ENCODE results near the gene FAM25G. TPM values are rescaled to one million over a fixed set of nuclear protein-coding genes. Genes with fewer than 3 reads are reported as not detected.
"Not testable (repeated sequence)": the region's sequence is repeated elsewhere in the genome, so short reads cannot be mapped to it uniquely, and the experiment has no call there.

The FAM25G gene
- total RNA-seq (2021; fragmentation: NEBNext Ultra II Directional; extraction: Animal tissue kit (Norgen Biotek cat#: 25700)) (not detected in 2 replicates), polyA plus RNA-seq (2011; rRNA removed) (not detected in 2 replicates), polyA minus RNA-seq (2011; rRNA and poly(A)+ RNA removed) (not detected in 2 replicates)
- not detected for polyA plus RNA-seq (2011; cell fraction: cytosol; rRNA removed)
- polyA plus RNA-seq (2011; cell fraction: nucleus; rRNA removed) = not detected
- not detected in 4 replicates for polyA plus RNA-seq (2012, experiment 1 of 2)
- not detected for polyA plus RNA-seq (2012, experiment 2 of 2)
- polyA plus RNA-seq (2013, experiment 1 of 2) = not detected
- not detected for polyA plus RNA-seq (2013, experiment 2 of 2)
- not detected for polyA minus RNA-seq (2011; cell fraction: cytosol; rRNA and poly(A)+ RNA removed)
- polyA minus RNA-seq (2011; cell fraction: nucleus; rRNA and poly(A)+ RNA removed) = not detected
- long read RNA-seq, experiment 1 = 0 reads
- long read RNA-seq, experiment 2 = 0 reads

DNA sequence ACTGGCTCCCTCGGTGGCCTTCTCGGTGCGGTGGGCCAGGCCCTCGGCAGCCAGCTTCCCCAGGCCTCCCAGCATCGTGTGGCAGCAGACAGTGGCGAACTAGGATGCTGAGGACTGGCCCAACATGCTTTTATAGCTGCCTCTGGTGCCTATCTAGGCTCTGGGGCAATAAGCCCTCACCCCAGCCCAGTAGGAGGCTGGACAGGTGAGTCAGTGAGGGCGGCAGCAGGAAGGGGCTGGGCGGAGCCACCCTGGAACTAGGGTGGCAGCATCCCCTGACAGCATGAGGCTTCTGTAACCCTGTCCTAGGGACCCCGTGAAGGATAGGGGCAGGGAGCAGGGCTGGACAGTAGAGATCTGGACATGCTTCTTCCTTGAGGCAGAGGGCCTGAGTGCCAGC is at the start of gene FAM25G:
Gene FAM25G (minus strand): TSS at position 101 of the 400 bp plus-strand sequence. CDS start 26 bp downstream, at position 75.
- CTCF ChIA-PET (ENCODE audit: partially characterized antibody); POLR2A ChIA-PET (ENCODE audit: partially characterized antibody); FAIRE-seq: not testable (repeated sequence)

DNA sequence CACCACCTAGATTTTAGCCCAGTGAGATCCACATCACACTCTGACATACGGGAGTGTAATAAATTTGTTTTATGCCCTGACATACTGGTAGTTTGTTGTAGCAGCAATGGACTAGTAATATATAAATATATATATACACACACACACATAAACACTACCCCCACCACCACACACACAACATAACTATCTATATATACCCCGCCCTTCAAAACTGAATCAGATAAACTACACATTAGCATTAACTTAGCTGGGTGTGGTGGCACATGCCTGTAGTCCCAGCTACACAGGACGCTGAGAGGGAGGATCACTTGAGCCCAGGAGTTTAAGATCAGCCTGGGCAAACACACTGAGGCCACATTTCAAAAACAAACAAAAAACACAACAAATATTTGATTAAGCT is 44.9 kb upstream of the FAM25G start:
- H3K9ac ChIP-seq (replicated peaks in 1 of 4; ENCODE audit: extremely low read depth in 1 of 4, low read depth in 3 of 4, low read length in 3 of 4); H3K36me3 ChIP-seq (ENCODE audit: control insufficient read depth in 2 of 4, insufficient read depth in 4 of 4, low read length in 3 of 4); H3K79me1 ChIP-seq (ENCODE audit: low read depth, low read length); H3K4me3 ChIP-seq (ENCODE audit: extremely low read depth in 1 of 4, insufficient read depth in 2 of 4, low read depth in 3 of 4, low read length in 4 of 4); H4K91ac ChIP-seq (replicated peaks; ENCODE audit: insufficient read length, low read length); H2BK12ac ChIP-seq (ENCODE audit: low read depth, low read length); H3K56ac ChIP-seq (replicated peaks; ENCODE audit: insufficient read length, low read depth, low read length); H3K79me2 ChIP-seq (ENCODE audit: control insufficient read depth in 1 of 2, insufficient read depth in 2 of 2, low read length in 2 of 2); H2BK5ac ChIP-seq (ENCODE audit: low read depth, low read length); H3K23ac ChIP-seq (ENCODE audit: insufficient read length); H3K23me2 ChIP-seq (ENCODE audit: low read depth, low read length); FAIRE-seq; H4K20me1 ChIP-seq (replicated peaks in 1 of 2; ENCODE audit: control insufficient read depth in 1 of 2, insufficient read depth in 2 of 2, low read length in 2 of 2); POLR2A ChIA-PET (ENCODE audit: partially characterized antibody); H3K4me1 ChIP-seq (replicated peaks in 1 of 4; ENCODE audit: control insufficient read depth in 3 of 4, insufficient read depth in 4 of 4, low read length in 3 of 4); H3K4me2 ChIP-seq (ENCODE audit: insufficient read depth in 1 of 2, low read depth in 2 of 2, low read length in 2 of 2); H3K27me3 ChIP-seq (replicated peaks in 1 of 4; ENCODE audit: control insufficient read depth in 3 of 4, extremely low read depth in 1 of 4, insufficient read depth in 3 of 4, low read length in 3 of 4); H2BK15ac ChIP-seq (ENCODE audit: low read length); H3K9me3 ChIP-seq (ENCODE audit: insufficient read depth in 2 of 2, low read depth in 1 of 2, low read length in 1 of 2); H4K8ac ChIP-seq (ENCODE audit: extremely low read depth, insufficient read depth, low read length); H3K27ac ChIP-seq (ENCODE audit: low read depth, low read length); H4K5ac ChIP-seq (ENCODE audit: insufficient read length, low read depth, low read length); H3K14ac ChIP-seq (ENCODE audit: insufficient read length); CTCF ChIA-PET (ENCODE audit: partially characterized antibody); H3K18ac ChIP-seq (ENCODE audit: extremely low read depth, low read length); H2AK5ac ChIP-seq (ENCODE audit: low read depth, low read length); H2BK120ac ChIP-seq (replicated peaks; ENCODE audit: low read depth, low read length); H3K4ac ChIP-seq (replicated peaks; ENCODE audit: insufficient read length, low read depth, low read length); H2AFZ ChIP-seq (ENCODE audit: low read length); DNase-seq (ENCODE audit: low read depth in 1 of 2, low spot score in 2 of 2); H2BK20ac ChIP-seq (ENCODE audit: low read length): not testable (repeated sequence)
- WGBS, 2 experiments (ENCODE audit: extremely low coverage in 1 of 2, insufficient coverage in 1 of 2, insufficient read length in 1 of 2, insufficient replicate concordance in 2 of 2, low coverage in 1 of 2, low lambda C conversion rate in 2 of 2, missing lambda C conversion rate in 1 of 2) = 67% methylated on average over 1 of the region's 3 CpGs; no CpG with 5 or more reads in 1 of the 2 experiments

More for the DNA sequence above, at the start of gene FAM25G:
- H2BK15ac ChIP-seq (ENCODE audit: low read length); H3K23ac ChIP-seq (ENCODE audit: insufficient read length); H3K9me3 ChIP-seq (ENCODE audit: insufficient read depth in 2 of 2, low read depth in 1 of 2, low read length in 1 of 2); H3K79me2 ChIP-seq (ENCODE audit: control insufficient read depth in 1 of 2, insufficient read depth in 2 of 2, low read length in 2 of 2); H3K79me1 ChIP-seq (ENCODE audit: low read depth, low read length); H3K27ac ChIP-seq (ENCODE audit: low read depth, low read length); H3K18ac ChIP-seq (ENCODE audit: extremely low read depth, low read length); H3K4me1 ChIP-seq (replicated peaks in 1 of 4; ENCODE audit: control insufficient read depth in 3 of 4, insufficient read depth in 4 of 4, low read length in 3 of 4); H3K36me3 ChIP-seq (ENCODE audit: control insufficient read depth in 2 of 4, insufficient read depth in 4 of 4, low read length in 3 of 4); H3K4me3 ChIP-seq (ENCODE audit: extremely low read depth in 1 of 4, insufficient read depth in 2 of 4, low read depth in 3 of 4, low read length in 4 of 4); H4K5ac ChIP-seq (ENCODE audit: insufficient read length, low read depth, low read length); H3K4ac ChIP-seq (replicated peaks; ENCODE audit: insufficient read length, low read depth, low read length); H2AK5ac ChIP-seq (ENCODE audit: low read depth, low read length); H2BK5ac ChIP-seq (ENCODE audit: low read depth, low read length); H3K4me2 ChIP-seq (ENCODE audit: insufficient read depth in 1 of 2, low read depth in 2 of 2, low read length in 2 of 2); H2BK120ac ChIP-seq (replicated peaks; ENCODE audit: low read depth, low read length); H4K8ac ChIP-seq (ENCODE audit: extremely low read depth, insufficient read depth, low read length); H3K14ac ChIP-seq (ENCODE audit: insufficient read length); H3K27me3 ChIP-seq (replicated peaks in 1 of 4; ENCODE audit: control insufficient read depth in 3 of 4, extremely low read depth in 1 of 4, insufficient read depth in 3 of 4, low read length in 3 of 4); H2AFZ ChIP-seq (ENCODE audit: low read length); H4K91ac ChIP-seq (replicated peaks; ENCODE audit: insufficient read length, low read length); H3K23me2 ChIP-seq (ENCODE audit: low read depth, low read length); H2BK12ac ChIP-seq (ENCODE audit: low read depth, low read length); H3K56ac ChIP-seq (replicated peaks; ENCODE audit: insufficient read length, low read depth, low read length); H3K9ac ChIP-seq (replicated peaks in 1 of 4; ENCODE audit: extremely low read depth in 1 of 4, low read depth in 3 of 4, low read length in 3 of 4); H2BK20ac ChIP-seq (ENCODE audit: low read length); H4K20me1 ChIP-seq (replicated peaks in 1 of 2; ENCODE audit: control insufficient read depth in 1 of 2, insufficient read depth in 2 of 2, low read length in 2 of 2); DNase-seq (ENCODE audit: low read depth in 1 of 2, low spot score in 2 of 2): not testable (repeated sequence)
- WGBS, 2 experiments (ENCODE audit: extremely low coverage in 1 of 2, insufficient coverage in 1 of 2, insufficient read length in 1 of 2, insufficient replicate concordance in 2 of 2, low coverage in 1 of 2, low lambda C conversion rate in 2 of 2, missing lambda C conversion rate in 1 of 2) = no CpG with 5 or more reads among the region's 9 CpGs
